ENCODE data around the gene UBE2S.
"Not testable (repeated sequence)": the region's sequence is repeated elsewhere in the genome, so short reads cannot be mapped to it uniquely, and the experiment has no call there.

UBE2S gene

DNA sequence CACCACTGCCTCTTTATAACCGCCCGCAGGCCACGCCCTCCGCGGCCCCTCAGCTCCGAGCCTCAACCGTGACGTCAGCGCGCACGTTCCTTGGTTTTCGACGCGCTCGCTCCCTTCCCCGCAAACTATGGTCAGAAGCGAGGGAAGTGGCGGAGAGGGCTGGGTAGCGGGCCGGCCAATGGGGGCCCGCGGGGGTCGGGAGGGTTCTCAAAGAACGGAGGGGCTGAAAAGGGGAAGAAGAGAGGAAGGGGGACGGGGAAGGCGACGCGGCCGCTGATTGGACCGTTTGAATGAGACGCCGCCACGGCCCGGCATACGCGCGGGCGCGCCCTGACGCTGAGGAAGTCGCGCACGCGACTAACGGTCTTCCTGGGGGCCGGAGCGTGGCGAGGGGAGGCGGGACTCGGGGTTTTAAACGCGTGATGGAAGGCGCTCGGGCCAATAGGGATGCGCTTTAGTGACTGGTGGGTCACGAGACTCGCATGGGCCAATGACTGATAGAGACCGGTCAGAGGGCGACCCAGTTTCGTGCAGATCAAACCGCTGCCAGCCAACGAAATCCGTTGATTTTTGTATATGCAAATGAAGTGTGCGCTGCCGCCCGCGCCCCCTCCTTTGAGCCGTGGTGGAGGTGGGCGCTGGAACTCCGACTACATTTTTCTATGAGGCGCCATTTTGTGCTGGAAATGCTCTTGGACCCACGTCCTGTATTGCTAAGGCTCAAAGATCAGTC is 378 bp upstream of the UBE2S start:
- DNase-seq (ENCODE audit: low read depth): peak; percentile 98
- no peak overlapping the region for H3K4me3 ChIP-seq (ENCODE audit: low read depth, low read length)
- TF ChIP-seq MYC (IDR thresholded peaks at IDR 0.05; ENCODE audit: low read depth, low read length) (peak; percentile 96), CTCF (IDR thresholded peaks at IDR 0.05; ENCODE audit: low read depth, low read length) (no peak), POLR2A (IDR thresholded peaks at IDR 0.05; ENCODE audit: extremely low read depth, insufficient read length) (peak; percentile 20), MAX (IDR thresholded peaks at IDR 0.05; ENCODE audit: low read depth, low read length) (peak; percentile 86)

- DNase-seq (ENCODE audit: low read depth): peak; percentile 45
- TF ChIP-seq POLR2A (IDR thresholded peaks at IDR 0.05; ENCODE audit: extremely low read depth, insufficient read length): no peak
- no peak for TF ChIP-seq MAX (IDR thresholded peaks at IDR 0.05; ENCODE audit: low read depth, low read length)
- TF ChIP-seq MYC (IDR thresholded peaks at IDR 0.05; ENCODE audit: low read depth, low read length): no peak
- TF ChIP-seq CTCF (IDR thresholded peaks at IDR 0.05; ENCODE audit: low read depth, low read length): no peak
- H3K4me3 ChIP-seq (ENCODE audit: low read depth, low read length): peak overlapping the region; percentile 82
These were observed 600 bp downstream of the UBE2S start for GRCh38 chr19:55406826-55407549.

- no peak for TF ChIP-seq MAX (IDR thresholded peaks at IDR 0.05; ENCODE audit: low read depth, low read length)
- no peak for TF ChIP-seq POLR2A (IDR thresholded peaks at IDR 0.05; ENCODE audit: extremely low read depth, insufficient read length)
- TF ChIP-seq MYC (IDR thresholded peaks at IDR 0.05; ENCODE audit: low read depth, low read length): no peak
- no peak for TF ChIP-seq CTCF (IDR thresholded peaks at IDR 0.05; ENCODE audit: low read depth, low read length)
- DNase-seq (ENCODE audit: low read depth): no peak
- peak overlapping the region; percentile 82 for H3K4me3 ChIP-seq (ENCODE audit: low read depth, low read length)
These were observed 1.3 kb downstream of the UBE2S start for GRCh38 chr19:55406091-55406825.

GRCh38 chr19:55405638-55406037 is 1.9 kb downstream of the UBE2S start:
- H3K4me3 ChIP-seq (ENCODE audit: low read depth, low read length): peak overlapping the region; percentile 82
- no peak for DNase-seq (ENCODE audit: low read depth)
- TF ChIP-seq MYC (IDR thresholded peaks at IDR 0.05; ENCODE audit: low read depth, low read length): no peak
- TF ChIP-seq MAX (IDR thresholded peaks at IDR 0.05; ENCODE audit: low read depth, low read length): no peak
- TF ChIP-seq POLR2A (IDR thresholded peaks at IDR 0.05; ENCODE audit: extremely low read depth, insufficient read length): no peak
- TF ChIP-seq CTCF (IDR thresholded peaks at IDR 0.05; ENCODE audit: low read depth, low read length): no peak

- no peak overlapping the region for H3K4me3 ChIP-seq (ENCODE audit: low read depth, low read length)
- TF ChIP-seq CTCF (IDR thresholded peaks at IDR 0.05; ENCODE audit: low read depth, low read length) (no peak), MAX (IDR thresholded peaks at IDR 0.05; ENCODE audit: low read depth, low read length) (no peak), MYC (IDR thresholded peaks at IDR 0.05; ENCODE audit: low read depth, low read length) (no peak), POLR2A (IDR thresholded peaks at IDR 0.05; ENCODE audit: extremely low read depth, insufficient read length) (no peak)
- no peak for DNase-seq (ENCODE audit: low read depth)
These were observed 5.1 kb downstream of the UBE2S start for GRCh38 chr19:55402509-55402908.

DNA sequence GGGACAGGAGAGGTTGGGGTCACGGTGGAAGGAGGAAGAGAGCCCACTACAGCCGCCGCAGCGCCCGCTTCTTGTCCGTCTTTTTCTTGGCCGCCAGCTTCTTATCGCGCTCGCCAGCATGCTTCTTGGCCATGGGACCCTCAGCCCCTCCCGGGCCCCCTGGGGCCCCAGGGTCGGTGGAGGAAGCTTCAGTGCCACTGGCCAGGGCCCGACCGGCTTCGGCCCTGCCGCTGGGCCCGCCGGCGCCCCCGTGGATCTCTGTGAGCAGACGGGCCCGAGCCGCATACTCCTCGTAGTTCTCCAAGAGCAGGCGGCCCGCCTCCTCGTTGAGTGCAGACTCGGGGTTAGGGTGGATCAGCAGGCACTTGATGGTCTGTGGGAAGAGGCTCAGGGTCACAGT is 6.2 kb downstream of the UBE2S start:
- not testable (repeated sequence) for DNase-seq (ENCODE audit: low read depth); H3K4me3 ChIP-seq (ENCODE audit: low read depth, low read length)

All from NB4 (cell line).